GM18507 (cell line): Measurements from ENCODE around the gene GRM7.

ENCODE experiments used
- DNase-seq: peaks from one replicate; pipeline ENCODE4 v3.0.0; 2011; ENCODE audit warnings: low read depth; ENCODE audit not compliant: insufficient read length; ENCODE audit errors: extremely low spot score
- FAIRE-seq: peaks from 2 replicates; lab custom pipeline; 2011; peaks lifted over from hg19 to GRCh38; lab: Jason Lieb, UNC

Gene GRM7

GRCh38 chr3:7720649-7721297 is 859.9 kb downstream of the GRM7 start:
- no peak for DNase-seq
- no peak for FAIRE-seq

DNA sequence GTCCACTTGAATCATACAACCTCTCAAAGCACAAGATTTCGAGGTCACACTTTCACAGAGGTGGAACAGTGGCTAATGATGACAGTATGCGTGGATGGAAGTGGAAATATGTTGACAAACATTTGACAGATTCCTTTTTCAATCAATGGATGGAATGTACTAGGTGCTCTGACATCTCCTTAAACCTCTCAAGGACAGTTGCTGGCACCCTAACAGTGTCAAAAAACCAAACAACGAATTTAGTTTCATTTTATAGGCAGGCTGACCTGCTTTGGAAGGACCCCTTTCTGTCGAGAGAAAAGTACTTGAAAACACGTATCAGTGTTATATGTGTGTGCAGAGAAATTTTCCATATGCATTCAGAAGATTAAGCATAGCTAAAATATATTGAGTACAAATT is 861.0 kb downstream of the GRM7 start:
- DNase-seq (no peak), FAIRE-seq (no peak)

- no peak for FAIRE-seq
- no peak for DNase-seq
Measured at GRCh38 chr3:7728566-7729519, 867.9 kb downstream of the GRM7 start.

- no peak for FAIRE-seq
- DNase-seq = no peak
Measured at GRCh38 chr3:7733933-7734332, 873.0 kb downstream of the GRM7 start.

GRCh38 chr3:7734456-7734855 is 873.5 kb downstream of the GRM7 start:
- FAIRE-seq (no peak), DNase-seq (no peak)

DNA sequence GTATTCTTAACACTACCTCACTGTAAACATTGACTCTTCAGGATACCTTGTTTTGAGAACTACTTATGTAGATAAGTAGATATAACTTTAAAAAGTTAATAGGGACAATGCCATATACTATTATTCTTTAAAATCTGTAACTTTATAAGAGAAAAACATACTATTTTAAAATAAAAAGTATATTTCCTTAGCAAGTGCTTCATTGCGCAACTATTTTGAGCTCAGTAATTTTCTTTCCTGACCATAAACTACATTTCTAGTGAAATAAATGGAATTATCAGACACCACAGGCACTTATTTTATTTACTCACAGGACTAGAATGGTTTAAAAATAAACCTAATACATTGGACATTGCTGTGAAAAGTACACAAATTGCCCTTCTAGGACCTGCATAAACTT is 876.3 kb downstream of the GRM7 start:
- no peak for DNase-seq
- no peak for FAIRE-seq

DNA sequence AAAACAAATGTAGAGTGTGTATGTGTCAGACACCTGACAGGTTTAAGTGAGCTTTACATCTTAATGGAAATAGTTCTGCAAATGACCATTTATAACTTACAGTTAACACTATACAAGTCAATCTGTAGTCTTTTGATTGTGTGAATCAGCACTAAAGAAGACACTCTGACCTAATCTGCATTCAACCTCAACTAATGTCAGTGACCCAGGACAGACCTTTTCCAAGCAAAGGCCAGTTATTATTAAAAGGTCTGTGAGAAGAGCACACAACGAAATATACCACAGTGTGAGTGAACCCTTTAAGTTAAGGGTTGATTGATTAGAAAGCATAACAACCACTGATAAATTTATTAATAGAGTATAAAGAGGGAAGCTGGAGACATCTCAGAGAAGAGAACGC is 878.8 kb downstream of the GRM7 start:
- FAIRE-seq (no peak), DNase-seq (no peak)

- FAIRE-seq (no peak), DNase-seq (no peak)
Measured at GRCh38 chr3:7740458-7740857, 879.5 kb downstream of the GRM7 start.

DNA sequence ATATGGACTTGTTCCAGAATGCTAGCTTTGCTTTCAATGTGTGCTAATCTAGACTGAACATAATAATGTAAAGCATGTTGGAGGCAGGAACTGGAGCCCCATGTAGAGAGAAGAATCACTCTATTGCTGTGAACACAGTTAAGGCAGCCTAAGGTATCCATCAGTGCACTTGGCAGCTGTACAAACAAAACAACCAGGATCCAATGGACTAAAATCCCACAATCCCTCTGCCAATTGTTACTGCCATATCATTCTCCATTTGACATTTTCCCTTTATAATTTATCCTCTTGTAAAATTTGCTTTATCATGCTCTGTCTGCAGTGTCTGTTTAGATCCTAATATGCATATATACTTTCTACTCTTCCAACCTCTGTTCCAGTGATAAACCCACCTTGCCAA is 883.9 kb downstream of the GRM7 start:
- DNase-seq (no peak), FAIRE-seq (no peak)

- no peak for FAIRE-seq
- no peak for DNase-seq
Measured at GRCh38 chr3:7745711-7746110, 884.8 kb downstream of the GRM7 start.

DNA sequence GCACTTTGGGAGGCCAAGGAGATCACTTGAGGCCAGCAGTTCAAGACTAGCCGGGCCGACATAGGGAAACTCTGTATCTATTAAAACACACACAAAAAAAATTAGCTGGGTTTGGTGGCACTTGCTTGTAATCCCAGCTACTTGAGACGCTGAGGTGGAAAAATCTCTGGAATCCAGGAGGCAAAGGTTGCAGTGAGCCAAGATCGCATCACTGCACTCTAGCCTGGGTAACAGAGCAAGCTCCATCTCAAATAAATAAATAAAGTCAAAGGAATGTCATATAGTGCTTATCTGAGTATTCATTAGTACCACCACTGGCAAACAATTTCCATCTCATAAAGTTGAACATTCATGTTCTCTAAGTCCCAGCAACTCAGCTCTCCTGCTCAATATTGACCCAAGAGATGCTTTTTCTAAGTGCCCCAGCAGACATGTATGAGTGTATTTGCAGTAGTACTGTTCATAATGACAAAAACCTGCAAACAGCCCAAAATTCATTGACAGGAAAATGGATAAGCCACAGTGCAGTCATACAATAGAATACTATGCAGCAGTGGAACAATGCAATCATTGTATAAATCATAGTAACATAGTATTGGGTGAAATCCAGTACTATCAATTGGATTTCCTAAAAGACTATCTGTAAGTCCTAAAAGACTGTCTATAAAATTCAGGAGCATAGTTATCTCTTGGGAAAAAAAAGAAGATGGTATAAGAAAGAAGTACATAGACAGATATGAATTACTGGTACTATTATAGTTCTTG is 889.2 kb downstream of the GRM7 start:
- FAIRE-seq (no peak), DNase-seq (no peak)

DNA sequence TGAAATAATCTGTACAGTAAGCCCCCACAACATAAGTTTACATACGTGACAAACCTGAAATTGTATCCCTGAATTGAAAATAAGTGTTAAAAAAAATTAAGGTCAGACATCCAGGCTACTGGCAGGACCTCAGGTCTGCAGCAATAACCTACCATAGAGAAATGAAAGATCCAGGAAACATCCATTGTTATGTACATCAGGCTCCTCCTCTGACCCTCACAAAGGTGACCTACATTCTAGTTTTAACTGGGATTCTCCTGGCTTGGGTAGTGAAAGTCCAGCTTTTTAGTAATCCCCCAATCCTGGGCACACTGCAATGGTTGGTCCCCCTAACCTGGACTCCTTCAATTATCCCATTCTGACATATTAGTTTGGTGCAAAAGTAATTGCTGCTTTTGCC is 891.1 kb downstream of the GRM7 start:
- FAIRE-seq (no peak), DNase-seq (no peak)

DNA sequence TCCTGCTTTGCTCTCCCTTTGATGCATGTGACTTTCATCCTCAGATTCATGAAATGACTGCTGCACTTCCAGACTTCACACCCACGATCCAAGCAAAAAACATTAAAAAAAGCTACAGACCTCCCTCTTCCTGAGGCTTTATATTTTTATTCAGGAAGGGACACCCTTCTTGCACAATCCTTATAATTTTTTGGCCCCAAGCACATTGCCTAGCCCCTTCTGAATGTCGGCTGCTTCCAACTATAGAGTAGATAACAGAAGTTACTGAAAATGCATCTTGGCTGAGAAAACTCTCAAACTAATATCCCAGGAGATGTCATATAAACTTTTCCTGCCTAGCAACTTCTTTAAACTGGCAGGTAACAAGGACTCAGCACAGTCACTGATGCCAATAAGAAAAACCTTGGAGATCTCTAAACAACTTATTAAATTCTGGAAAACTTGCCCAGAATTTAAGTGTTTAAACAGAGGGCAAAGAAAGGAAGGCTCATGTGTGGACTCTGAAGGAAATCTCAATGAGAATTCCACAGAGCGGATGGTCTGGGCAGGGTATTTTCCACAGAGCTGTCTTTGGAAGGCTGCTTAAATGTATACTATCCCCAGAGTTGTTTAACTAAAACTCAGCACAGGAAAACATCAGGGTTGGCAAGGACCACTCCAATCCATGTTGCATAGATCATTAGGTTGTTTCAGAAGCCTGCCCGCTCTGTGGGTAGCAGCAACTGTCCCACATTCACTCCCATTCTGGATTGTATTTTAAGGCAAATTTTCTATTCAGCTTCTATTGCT is 893.9 kb downstream of the GRM7 start:
- DNase-seq = no peak
- FAIRE-seq = no peak

DNA sequence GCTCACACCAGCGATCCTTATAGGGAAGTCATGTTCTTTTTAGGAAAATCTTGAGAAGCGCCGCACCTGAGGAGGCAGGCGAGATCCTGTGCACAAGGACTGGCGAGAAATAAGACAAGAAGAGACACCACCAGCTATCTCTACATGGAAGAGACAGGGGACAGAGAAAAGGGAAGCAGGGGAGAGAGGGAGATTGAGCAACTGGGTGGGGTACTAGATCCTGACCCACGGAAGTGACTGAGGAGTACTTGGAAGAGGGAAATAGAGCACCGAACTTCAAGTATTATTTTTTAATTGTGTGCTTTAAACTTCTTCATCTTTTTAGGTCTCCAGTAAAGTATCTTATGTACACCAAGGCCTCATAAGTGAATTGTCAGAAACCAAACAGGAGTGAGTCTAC is 898.7 kb downstream of the GRM7 start:
- FAIRE-seq = no peak
- DNase-seq = no peak

GRCh38 chr3:7760718-7761117 is 899.8 kb downstream of the GRM7 start:
- FAIRE-seq (no peak), DNase-seq (no peak)

GRCh38 chr3:7764115-7764514 is 903.2 kb downstream of the GRM7 start:
- DNase-seq (no peak), FAIRE-seq (no peak)

DNA sequence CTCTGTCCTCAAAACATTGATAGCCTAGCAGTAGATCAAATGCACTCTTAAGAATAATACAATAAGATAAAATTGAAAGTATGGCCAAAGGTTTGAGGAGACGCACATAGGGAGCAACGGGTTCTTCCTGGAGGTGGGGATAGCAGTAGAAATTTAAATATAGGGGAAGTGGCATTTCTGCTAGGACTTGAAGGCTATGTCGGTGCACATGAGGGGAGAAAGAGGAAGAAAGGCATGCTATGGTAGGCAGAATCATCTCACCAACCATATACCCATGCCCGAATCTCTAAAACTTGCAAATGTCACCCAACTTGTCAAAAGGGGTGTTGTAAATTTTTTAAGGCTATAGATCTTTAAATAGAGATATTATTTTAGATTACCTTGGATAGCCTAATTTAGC is 905.6 kb downstream of the GRM7 start:
- FAIRE-seq = no peak
- DNase-seq = no peak

- no peak for FAIRE-seq
Measured at GRCh38 chr3:7779331-7779730, 918.4 kb downstream of the GRM7 start.

DNA sequence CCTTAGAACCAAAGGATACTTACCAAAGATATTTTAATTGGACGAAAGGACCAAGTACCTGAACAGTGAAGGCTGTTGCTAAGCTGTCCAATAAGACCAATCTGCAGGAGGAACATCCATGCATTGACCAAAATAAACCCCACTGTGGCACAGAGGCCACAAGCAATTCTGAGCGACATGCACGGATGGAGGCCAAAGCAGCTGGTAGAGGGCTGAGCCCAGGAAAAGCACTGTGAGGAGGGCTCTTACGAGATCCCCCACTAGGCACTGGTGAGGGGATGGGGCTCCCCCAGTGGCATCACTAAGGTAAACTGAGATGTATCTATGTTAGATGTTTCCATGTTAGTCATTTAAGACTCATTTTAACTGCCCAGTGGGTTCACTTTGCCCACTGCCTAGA is 920.5 kb downstream of the GRM7 start:
- DNase-seq = no peak

More at GRCh38 chr3:7779331-7779730, 918.4 kb downstream of the GRM7 start:
- DNase-seq = no peak

More for the DNA sequence above, 920.5 kb downstream of the GRM7 start:
- FAIRE-seq = no peak
